Keratinocyte (primary cell): ENCODE data around the gene PGAM2.

Source experiments
- CTCF ChIP-seq, 3 experiments: IDR thresholded peaks in 1 of 3; conservative IDR thresholded peaks in 1 of 3; optimal IDR thresholded peaks in 1 of 3; 2 replicates in 2 of 3; 3 replicates in 1 of 3; pipeline versions ENCODE3 to v1.5.1; 2011; ENCODE audit warnings: low read length in 3 of 3, mild to moderate bottlenecking in 3 of 3, moderate library complexity in 2 of 3, control low read depth in 1 of 3, inconsistent platforms in 1 of 3; ENCODE audit not compliant: insufficient read depth in 2 of 3; ENCODE audit errors: extremely low read depth in 1 of 3
- EZH2 ChIP-seq: IDR thresholded peaks from one replicate; pipeline ENCODE4 v1.6.1; 2012; ENCODE audit warnings: inconsistent platforms, mild to moderate bottlenecking, low read length, moderate library complexity

- TF ChIP-seq EZH2, result no peak
- TF ChIP-seq CTCF (optimal IDR thresholded peaks at IDR 0.05 in 1 of 3, IDR thresholded peaks at IDR 0.05 in 1 of 3, conservative IDR thresholded peaks at IDR 0.05 in 1 of 3; ENCODE audit: extremely low read depth in 1 of 3, insufficient read depth in 2 of 3, low read length in 3 of 3), result no peak
These were observed 18.4 kb upstream of the PGAM2 start for GRCh38 chr7:44083796-44084195.
